Dermis microvascular lymphatic vessel endothelial cell (primary cell): ENCODE results near the gene SIVA1. TPM values are rescaled to one million over a fixed set of nuclear protein-coding genes. Genes with fewer than 3 reads are reported as not detected.
"Not testable (repeated sequence)": the region's sequence is repeated elsewhere in the genome, so short reads cannot be mapped to it uniquely, and the experiment has no call there.

Experiments
- DNase-seq, 2 donors: peaks; one replicate each; pipeline versions ENCODE4 v3.0.0 to v3.0.0-alpha.2; 2010; ENCODE audit warnings: low read depth in 2 of 2
- total RNA-seq: library from RNA; depleted of rRNA; stranded (reverse); fragments of >200 nt; gene quantifications from 2 replicates; pipeline ENCODE4 v1.2.1, GENCODE V29; 2014

The SIVA1 gene
- total RNA-seq, 1 donor from 2014 or later = 97.4 TPM

- no peak for DNase-seq
Observed at GRCh38 chr14:104719343-104719742, 33.6 kb upstream of the SIVA1 start.

- DNase-seq = no peak
Observed at GRCh38 chr14:104721505-104722431, 31.2 kb upstream of the SIVA1 start.

GRCh38 chr14:104722938-104723650, 29.9 kb upstream of the SIVA1 start:
- no peak for DNase-seq

GRCh38 chr14:104723651-104724406, 29.1 kb upstream of the SIVA1 start, which contains the start of gene ADSS1:
Gene ADSS1, plus strand, starts transcription at chr14:104724229. Its CDS starts 42 bp downstream, at chr14:104724271.
- peak in 1 of 2 donors; percentile 53 for DNase-seq

GRCh38 chr14:104724407-104724980, 28.5 kb upstream of the SIVA1 start:
- DNase-seq = peak in 1 of 2 donors; percentile 28

- DNase-seq = peak in 1 of 2 donors; percentile 30
Observed at GRCh38 chr14:104724981-104725771, 27.8 kb upstream of the SIVA1 start.

GRCh38 chr14:104725772-104726548, 27.0 kb upstream of the SIVA1 start:
- DNase-seq = no peak

GRCh38 chr14:104726600-104727451, 26.1 kb upstream of the SIVA1 start:
- peak in 1 of 2 donors; percentile 9 for DNase-seq

- DNase-seq = no peak
Observed at GRCh38 chr14:104728631-104729030, 24.3 kb upstream of the SIVA1 start.

GRCh38 chr14:104729176-104729834, 23.6 kb upstream of the SIVA1 start:
- not testable (repeated sequence) for DNase-seq

GRCh38 chr14:104729835-104730181, 23.1 kb upstream of the SIVA1 start:
- DNase-seq = no peak

GRCh38 chr14:104730487-104730886, 22.5 kb upstream of the SIVA1 start:
- DNase-seq = no peak

GRCh38 chr14:104731320-104732294, 21.3 kb upstream of the SIVA1 start:
- DNase-seq = peak in 1 of 2 donors; percentile 22

- DNase-seq = peak in 1 of 2 donors; percentile 37
Observed at GRCh38 chr14:104732355-104732804, 20.6 kb upstream of the SIVA1 start.

GRCh38 chr14:104732931-104733681, 19.8 kb upstream of the SIVA1 start:
- DNase-seq = peak in 1 of 2 donors; percentile 11

- DNase-seq = no peak
Observed at GRCh38 chr14:104734051-104734587, 18.8 kb upstream of the SIVA1 start.
